Vagina (tissue), 2 donors: Measurements from ENCODE around the gene DENND1A.

ENCODE experiments used
- CTCF ChIP-seq, 3 experiments: fragments of 450-650 bp in 2 of 3; fragments of 200-600 bp in 1 of 3; sonication (generic) in 1 of 3; IDR thresholded peaks; one replicate each; pipeline ENCODE4 v1.5.1; 2017 to 2019; ENCODE audit warnings: antibody characterized with exemption in 3 of 3, mild to moderate bottlenecking in 2 of 3, moderate library complexity in 2 of 3
- POLR2A ChIP-seq, 2 donors: fragments of 450-650 bp; IDR thresholded peaks; one replicate each; pipeline ENCODE4 v1.6.1; 2017; ENCODE audit warnings: antibody characterized with exemption in 2 of 2, mild to moderate bottlenecking in 2 of 2, moderate library complexity in 2 of 2
- POLR2AphosphoS5 ChIP-seq, 2 donors: sonication (generic); formaldehyde crosslinking; IDR thresholded peaks; one replicate each; pipeline ENCODE4 v1.9.0; 2017; ENCODE audit warnings: antibody characterized with exemption in 2 of 2, mild to moderate bottlenecking in 2 of 2, low read depth in 1 of 2; ENCODE audit not compliant: insufficient read depth in 1 of 2

GRCh38 chr9:123828449-123828848 lies 101.5 kb downstream of the DENND1A start:
- TF ChIP-seq POLR2AphosphoS5 (IDR thresholded peaks at IDR 0.05; ENCODE audit: insufficient read depth in 1 of 2, low read depth in 1 of 2): no peak
- no peak for TF ChIP-seq CTCF (IDR thresholded peaks at IDR 0.05)
- no peak for TF ChIP-seq POLR2A (IDR thresholded peaks at IDR 0.05)
